Measurements from ENCODE around the gene PCP4.

Gene PCP4
- total RNA-seq = 0 reads per million in 2 experiments

DNA sequence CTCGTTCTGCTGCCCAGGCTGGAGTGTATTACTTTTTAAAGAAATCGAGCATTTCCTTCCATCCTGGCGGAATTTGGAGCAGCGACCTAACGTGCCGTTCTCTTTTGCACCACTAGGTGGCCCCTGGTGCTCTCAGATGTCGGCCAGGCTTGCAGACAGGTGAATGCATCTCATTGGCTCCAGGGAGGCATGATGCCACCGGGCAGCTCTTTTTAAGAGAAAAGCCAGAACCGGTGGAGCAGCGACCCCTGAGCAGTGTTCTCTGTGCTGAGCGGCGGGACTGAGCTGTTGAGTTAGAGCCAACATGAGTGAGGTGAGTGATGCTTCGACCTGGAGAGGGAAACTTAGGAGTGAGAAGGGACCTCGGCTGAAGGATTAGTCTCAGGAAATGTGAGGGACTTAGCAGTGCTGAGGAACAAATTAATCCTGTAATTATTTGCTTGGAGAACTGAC lies at the start of gene PCP4:
TSS of gene PCP4 (plus strand) at position 241 of the 453 bp plus-strand sequence. CDS start at position 305, 64 bp downstream.
- no peak for DNase-seq (ENCODE audit: low read depth)

DNA sequence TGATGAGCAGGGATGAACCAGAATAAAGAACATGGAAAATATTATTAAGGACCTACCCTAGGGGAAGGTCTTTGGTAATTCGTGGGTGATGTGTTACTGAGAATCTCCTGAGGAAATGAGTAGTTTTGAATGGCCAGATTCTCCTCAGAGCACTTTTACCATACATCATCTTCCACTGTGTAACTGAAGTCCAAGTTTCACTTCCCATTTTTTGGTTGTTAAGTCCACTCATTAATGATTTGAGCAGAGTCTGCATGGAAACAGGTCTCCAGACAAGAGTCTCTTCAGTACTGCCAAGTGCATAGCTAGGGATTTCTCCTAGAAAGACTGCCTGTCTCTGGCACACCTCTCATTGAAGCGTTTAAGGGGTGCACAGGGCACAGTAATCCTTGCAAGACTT lies 48.7 kb upstream of the PCP4 start:
- DNase-seq (ENCODE audit: low read depth) = no peak

DNA sequence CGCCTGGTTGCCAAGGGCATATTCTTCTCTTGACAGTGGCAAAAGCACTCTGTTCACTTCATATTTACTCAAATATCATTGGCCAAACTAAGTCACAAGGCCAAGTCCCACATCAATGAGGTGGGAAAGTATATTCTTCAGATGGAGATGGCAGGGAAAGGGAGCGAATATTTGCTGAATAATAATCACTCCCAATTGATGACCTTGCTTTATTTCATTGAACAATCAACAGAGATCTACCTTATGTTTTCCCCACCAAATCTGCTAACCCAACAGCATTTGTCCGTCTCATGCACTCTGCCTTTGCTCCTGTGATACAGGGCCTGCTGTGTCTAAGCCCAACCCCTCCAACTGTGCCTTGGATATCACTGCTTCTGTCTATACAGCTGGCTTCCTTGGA lies 45.2 kb upstream of the PCP4 start:
- no peak for DNase-seq (ENCODE audit: low read depth)

DNA sequence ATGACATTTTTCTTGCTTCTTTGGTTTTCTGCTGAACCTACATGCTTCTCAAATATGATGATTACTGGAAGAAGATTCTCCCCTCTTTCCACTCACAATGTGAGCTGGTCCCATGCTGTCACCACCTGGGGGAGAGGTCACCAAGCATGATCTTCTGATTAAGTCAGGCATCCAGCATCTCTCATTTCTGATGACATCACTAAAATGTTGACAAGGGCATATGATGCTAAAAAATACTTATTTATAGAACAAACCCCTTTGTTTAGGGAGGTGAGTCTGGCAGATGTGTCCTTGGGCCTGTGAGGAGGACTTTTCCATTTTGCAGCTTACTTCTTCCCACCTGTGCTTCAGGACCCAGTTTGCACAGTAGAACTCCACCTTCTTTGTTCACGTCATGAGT lies 42.0 kb upstream of the PCP4 start:
- DNase-seq (ENCODE audit: low read depth) = no peak

DNA sequence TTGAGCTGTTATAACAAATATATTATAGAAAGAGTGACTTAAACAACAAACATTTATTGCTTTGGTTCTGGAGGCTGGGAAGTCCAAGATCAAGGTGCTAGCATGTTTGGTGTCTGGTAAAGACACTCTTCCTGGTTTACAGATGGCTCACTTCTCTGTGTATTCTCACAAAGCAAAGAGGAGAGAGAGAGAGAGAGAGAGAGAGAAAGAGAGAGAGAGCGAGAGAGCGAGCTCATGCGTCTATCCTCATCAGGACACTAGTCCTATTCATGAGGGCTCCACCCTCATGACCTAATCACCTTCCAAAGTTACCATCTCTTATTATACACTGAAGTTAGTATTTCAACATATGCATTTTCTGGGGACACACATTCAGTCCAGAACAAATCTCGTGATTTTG lies 32.7 kb upstream of the PCP4 start:
- no peak for DNase-seq (ENCODE audit: low read depth)

DNA sequence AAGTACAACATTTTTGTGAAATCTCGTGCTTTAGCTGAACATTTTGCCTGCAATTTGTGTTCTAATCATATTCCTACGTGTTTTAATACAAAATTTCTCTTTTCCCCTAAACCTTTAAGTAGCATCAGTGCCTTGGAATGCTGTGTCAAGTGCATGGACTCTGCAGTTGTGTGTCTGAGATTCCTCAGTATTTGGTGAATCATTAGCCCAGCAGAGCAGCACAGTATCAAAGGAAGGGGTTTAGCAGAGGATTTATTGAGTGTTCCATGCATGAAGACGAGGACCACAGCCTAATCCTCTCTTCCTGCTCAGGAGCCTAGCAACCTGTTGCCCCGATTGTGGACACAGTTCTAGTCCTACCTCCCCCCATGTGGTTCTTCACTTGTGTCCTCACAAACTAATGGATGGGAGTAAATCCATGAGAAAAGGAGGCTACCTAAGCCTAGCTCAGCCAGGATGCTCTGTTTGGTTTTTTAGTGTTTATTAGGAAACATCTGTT lies 29.3 kb upstream of the PCP4 start:
- DNase-seq (ENCODE audit: low read depth) = no peak

DNA sequence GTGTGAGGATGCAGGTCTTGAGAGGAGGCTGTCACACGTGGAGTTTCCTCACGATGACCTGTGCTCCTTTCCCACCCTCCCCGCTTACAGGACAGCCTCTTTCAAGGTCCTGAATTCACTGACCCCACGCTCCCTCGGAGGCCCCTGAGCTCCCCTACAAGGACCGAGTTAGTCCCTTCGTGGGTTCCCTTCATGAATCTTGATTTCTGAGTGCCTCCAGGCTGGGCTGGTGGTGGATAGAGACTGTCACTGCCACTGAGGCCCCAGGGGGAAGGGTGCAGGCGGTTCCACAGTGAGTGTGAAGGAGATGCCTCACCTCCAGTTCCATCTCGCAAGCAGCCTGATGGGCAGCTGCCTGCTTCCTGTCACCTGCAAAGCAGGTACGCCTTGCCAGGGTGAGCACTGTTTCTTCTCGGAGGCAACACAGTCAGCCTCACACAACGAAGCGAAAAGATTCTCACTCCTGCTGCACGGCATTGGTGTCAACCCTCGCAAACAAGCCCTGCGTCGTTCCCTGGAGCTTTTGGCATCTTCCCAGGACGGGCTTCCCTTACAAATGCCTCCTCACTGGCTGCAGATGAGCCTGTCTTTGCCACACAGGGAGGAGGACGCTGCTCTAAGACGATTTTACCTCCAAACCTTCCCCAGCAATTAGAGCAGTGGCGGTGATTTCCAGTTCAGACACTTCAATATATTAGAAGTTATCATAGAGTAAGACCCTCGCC lies 26.7 kb upstream of the PCP4 start:
- DNase-seq (ENCODE audit: low read depth) = no peak

DNA sequence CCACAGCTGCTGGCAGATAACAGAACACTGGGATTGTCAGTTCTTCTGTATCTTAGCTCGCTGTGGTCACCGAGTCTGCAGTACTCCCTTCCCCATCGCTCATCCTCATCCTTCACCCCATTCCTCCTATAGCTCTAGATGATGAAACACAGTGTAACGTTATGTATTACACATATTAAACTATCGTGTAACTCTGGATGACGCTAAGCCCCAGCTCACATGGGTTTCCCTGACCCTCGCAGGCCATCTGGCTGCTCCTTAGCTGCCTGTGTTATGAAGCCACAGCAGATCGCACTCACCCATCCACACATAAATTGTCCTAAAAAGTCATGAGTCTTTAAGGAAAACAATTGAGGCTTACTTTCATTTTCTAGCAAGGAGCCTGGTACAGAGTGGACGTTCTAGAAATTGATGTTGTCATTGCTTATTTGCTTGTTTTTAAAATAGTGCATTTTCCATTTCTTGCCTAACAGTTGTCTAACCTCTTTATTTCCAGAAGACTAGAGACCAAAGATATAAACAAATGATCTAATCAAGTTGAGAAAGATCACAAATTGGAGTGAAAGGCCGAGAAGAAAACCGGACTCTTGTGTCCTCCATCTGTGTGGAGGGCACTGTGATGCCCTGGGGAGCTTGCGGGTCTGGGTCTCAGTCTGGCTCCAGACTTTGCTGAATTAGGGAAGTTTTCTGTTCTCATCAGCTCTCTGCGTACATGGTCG lies 24.3 kb upstream of the PCP4 start:
- no peak for DNase-seq (ENCODE audit: low read depth)

DNA sequence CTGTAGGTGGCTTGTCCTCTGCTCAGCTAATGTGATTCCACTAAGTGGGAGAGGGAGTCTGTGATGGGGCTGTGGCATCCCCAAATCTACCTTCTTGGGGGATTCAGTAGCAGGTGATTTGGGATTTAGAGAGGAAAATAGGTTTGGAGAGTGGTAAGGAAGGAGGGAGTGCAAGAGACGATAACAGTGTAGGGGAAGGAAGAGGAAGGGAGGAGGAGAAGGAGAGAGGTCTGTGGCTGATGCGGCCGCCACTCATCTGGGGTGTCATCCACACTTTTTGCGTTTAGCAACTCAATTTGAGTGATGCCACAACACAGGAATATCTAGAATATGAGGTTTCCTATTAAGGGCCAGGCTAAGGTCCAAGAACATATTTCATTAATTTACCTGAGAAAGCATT lies 23.8 kb upstream of the PCP4 start:
- no peak for DNase-seq (ENCODE audit: low read depth)

DNA sequence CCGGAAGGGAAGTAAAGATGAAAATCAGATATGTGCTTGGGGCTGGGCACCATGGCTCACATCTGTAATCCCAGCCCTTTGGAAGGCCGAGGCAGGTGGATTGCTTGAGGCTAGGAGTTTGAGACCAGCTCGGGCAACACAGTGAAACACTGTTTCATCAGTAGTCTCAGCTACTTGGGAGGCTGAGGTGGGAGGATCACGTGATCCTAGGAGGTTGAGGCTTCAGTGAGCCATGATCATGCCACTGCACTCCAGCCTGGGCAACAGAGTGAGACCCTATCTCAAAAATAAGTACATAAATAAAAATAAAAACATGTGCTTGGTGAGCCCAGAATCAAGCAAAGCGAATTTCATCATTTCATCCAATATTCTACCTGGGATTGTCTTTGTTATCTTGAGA lies 23.3 kb upstream of the PCP4 start:
- no peak for DNase-seq (ENCODE audit: low read depth)

DNA sequence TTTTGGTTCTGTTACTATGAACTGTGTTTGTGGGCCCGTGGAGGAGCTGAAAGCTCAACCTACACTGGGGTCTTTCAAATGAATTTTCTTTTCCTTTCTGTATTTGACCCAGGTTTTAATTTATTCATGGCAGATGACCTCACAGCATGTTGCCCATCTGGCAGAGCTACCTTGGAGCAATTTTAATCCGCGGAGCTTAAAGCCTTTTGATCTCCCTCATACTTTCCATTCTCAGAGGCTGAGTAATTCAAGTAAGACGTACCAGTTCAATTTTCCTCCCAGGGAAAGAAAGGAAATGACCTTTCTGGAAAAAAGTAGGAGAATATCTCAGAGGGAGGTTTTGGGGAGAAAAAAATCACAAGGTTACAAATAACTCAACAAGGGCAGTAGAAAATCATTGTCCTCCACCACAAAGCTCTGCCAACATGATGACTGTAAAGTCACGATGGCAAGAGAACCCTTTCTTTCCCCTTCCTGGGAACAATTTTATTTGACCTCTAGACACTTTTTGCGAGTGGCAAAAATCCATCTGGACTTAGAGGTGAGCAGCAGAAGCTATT lies 21.6 kb upstream of the PCP4 start:
- DNase-seq (ENCODE audit: low read depth) = no peak

DNA sequence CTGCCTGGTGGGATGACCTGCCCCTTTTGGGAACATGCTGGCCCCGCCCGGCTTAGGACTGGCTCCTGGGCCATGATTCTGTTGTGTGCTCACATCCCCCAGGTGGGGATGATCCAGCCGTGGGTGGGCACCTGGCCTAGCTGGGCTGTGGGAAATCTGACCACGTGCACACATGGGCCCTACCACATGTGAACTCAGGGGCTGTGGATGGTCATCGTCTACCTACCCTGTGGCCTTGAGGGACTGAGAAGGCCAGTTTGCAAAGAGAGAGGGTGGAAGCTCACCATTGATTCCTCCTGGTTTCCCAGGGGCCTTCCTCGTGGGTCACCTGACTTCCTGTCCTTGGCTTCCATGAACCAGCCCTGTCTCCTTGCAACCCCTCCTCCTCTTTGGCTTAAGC lies 19.4 kb upstream of the PCP4 start:
- no peak for DNase-seq (ENCODE audit: low read depth)

DNA sequence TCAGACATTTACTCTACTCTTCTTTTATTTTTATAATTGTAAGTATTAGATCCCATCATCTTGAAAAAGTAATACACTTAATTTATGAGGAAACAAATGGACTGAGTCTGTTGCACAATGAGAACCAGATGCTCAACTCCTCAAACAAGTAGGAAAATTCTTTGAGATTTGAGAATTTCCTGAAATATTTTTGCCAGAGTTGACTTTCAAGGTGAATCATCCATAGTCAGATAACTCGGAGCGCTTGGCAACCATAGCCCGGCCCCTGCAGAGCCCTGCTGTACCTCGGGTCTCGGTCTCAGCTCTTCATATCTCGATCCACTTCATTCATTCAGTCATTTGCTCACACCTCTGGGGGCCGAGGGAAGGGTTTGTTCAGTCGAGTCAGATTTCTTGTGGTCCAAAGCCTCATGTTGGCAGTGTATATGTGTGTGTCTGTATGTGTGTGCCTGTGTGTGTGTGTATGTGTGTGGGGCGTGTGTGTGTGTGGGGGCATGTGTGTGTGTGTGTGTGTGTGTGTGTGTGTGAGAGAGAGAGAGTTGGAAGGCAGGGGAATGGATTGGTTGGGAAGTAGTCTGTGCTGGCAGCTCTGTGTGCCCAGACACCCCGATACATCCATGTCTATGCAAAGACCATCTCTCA lies 18.1 kb upstream of the PCP4 start:
- no peak for DNase-seq (ENCODE audit: low read depth)

DNA sequence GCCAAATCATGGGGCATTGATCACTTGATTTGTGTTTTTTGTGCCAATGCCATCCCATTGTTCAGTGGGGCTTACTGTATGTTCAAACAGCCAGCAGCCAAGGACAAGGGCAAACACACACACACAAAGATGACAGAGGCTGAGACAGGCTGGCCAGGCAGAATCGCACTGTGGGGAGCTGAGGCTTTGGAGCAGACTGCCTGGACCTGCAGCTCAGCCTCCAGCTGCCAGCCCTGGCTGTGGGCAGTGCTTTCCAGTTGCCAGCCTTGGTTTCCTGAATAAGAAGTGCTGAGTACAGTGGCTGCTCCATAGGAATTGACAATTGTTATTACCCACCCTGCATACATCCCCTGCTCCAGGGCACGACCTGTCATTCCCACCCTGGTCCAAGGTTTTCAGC lies 16.9 kb upstream of the PCP4 start:
- DNase-seq (ENCODE audit: low read depth) = no peak

DNA sequence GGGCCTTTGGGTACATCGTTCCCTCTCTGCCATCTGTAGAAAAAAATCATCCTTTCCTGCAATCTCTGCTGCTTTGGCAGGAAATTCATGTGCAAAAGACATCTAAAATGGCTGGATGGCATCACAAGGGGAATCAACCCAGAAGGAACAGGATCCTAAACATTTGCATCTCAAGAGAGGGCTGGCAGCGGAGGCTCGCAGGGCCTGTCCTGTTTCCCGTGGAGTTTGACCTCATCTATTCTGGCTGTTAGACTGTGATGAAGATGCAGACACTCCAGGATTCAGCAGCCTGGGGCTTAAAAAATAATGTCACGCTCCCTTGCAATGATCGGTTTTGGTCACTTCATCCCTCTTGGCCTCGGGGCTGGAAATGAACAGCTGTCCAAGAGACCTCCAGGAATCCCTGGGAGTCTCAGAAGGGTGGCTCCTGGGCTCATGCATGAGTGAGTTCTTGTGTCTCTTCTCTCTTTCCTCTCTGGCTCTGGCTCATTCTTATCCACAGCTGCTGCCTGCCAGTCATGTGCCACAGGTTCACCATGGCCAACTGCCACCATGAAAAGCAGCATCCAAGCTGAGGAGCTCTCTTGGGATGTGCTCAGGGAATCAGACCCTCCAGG lies 16.1 kb upstream of the PCP4 start:
- no peak for DNase-seq (ENCODE audit: low read depth)

DNA sequence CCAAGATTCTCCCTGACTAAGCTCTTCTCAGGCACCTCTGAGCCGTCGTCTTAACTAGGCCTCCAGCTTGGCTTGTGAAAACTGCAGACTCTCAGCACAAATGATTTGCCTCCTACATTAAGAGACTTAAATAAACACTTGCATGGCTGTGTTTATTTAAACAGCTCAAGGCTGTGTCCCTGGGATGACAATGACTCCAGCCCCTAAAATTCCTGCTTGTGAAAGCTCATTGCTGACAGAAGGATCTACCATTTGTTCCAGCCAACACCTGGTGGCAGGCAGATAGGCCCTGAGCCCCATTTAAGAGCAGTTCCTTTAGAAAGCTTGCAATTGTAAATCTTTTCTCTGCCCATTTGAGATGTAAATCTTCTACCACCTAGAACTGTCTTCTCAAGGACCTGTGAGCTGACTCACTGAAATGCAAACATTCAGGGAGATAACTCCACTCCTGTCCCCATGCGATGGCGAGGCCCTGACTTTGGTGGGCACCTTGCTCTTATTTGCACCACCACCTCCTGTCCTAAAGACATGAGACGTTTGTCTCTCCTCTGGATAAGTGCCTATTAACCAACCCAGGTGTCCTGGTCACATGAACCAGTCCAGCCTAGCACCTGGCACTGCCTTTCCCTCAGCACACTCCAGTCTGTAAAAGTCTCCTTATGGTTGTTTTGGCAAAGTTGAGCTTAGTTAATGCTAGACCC lies 15.1 kb upstream of the PCP4 start:
- no peak for DNase-seq (ENCODE audit: low read depth)

DNA sequence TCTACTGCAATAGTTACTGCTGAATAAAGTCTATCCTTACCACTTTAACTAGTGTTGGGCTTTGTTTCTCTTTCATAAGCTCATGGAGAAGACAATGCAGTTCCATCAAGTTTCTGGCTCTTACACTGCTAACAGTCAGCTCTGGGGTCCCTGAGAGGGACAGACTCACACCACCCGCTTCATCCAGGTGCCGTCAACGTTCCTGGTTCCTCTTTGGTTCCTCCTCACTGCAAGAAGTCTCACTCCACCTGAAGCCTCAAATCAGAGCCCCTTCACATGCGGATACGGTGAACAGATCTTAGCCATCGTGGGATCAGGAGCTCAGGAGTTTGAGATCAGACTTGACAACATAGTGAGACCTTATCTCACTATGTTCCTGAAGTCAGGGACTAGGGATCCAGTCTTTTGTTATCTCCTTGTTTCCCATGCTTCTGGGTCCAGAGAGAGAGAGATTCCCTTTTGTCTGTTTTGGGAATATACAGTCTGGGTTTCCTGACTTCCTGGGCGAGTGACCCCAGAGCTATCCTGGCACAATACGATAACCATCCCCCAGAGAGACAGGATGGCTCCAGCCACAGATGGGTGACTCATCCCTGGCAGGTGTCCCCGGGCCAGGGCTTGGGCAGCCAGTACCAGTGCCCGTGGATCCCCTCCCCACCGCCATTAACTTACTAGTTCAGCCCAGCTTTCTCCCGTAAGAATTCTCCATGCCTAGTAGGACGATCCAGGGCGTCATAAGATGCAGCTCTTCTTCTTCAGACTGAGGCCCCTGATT lies 14.3 kb upstream of the PCP4 start:
- no peak for DNase-seq (ENCODE audit: low read depth)

DNA sequence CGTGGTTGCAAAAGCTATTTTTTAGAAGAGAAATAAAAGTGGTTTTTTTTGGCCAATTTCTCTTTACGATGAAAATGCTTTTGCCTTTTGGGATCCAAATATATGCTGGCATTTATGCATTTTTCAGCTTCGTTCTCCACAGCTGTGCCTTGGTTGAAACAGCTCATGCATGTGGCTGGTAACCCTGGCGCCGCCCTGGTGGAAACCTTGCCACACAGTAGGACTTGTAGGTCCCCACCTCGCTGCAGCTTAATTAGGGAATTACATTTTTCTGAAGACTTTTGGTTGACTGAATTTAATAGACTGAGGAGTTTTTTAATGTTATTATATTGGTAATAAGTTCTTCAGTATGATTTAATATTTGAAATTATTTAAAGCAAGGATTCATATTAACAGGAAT lies 12.7 kb upstream of the PCP4 start:
- DNase-seq (ENCODE audit: low read depth) = no peak

DNA sequence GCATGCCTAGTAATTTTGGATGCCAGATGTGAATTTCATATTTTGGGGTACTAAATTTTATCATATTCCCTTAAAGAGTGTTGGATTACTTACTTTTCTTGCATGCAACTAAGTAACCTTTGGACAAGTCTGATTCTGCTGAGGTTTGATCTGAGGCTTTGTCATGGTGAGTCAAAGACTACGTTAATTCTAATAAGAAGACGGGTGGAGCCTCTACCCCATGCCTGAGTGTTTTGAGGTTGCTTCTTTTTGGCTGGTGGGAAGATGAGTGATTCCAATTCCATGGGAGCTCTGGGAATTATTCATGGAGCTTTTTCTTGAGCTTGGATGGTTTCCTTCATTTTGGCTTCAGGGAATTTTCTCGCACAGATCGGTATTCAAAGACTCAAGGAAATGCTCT lies 11.6 kb upstream of the PCP4 start:
- no peak for DNase-seq (ENCODE audit: low read depth)

DNA sequence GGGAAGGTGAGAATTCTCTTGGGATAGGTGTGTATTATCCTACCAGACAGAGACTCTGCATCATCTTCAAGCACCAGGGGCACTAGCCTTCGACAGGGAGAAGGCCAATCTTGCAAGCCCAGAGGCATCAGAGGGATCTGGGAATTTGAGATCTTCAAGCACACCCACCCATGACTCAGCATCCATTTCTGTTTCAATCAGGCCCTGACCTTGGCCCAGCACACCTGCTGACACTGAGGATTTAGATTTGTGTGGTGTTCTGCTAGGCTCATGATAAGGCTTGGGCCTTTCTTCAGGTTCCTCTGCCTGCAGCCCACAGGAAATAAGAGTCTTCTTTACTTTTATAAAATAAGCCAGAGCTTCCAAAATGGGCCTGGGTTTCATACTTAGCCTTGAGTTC lies 6.6 kb upstream of the PCP4 start:
- no peak for DNase-seq (ENCODE audit: low read depth)

DNA sequence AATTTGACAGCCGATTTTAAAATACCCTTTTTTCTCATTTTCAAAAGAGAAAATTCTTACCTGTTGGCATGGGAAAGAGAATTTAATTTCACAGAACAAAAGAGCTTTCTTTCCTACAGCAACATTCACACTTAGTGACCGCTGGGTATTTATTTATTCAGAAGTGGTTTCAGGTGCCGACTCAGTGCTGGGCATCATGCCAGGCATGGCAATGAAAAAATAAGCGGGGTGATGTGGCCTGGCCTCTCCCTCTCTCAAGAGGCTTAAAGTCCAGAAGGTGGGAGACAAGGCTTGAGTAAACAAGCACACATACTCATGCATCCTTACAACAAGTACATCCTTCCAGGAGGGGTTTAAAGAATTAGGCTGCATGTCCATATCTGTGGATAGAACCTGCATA lies 4.1 kb upstream of the PCP4 start:
- no peak for DNase-seq (ENCODE audit: low read depth)

All from T follicular helper cell (primary cell).